Colon (tissue), 2 donors: ENCODE data around the gene NHSL1.
"Not testable (repeated sequence)": the region's sequence is repeated elsewhere in the genome, so short reads cannot be mapped to it uniquely, and the experiment has no call there.

Experiments
- FAIRE-seq: peaks from 2 replicates; lab custom pipeline; 2012; peaks lifted over from hg19 to GRCh38; lab: Jason Lieb, UNC
- donor health status: control.
- donor health status: control.

NHSL1 gene

DNA sequence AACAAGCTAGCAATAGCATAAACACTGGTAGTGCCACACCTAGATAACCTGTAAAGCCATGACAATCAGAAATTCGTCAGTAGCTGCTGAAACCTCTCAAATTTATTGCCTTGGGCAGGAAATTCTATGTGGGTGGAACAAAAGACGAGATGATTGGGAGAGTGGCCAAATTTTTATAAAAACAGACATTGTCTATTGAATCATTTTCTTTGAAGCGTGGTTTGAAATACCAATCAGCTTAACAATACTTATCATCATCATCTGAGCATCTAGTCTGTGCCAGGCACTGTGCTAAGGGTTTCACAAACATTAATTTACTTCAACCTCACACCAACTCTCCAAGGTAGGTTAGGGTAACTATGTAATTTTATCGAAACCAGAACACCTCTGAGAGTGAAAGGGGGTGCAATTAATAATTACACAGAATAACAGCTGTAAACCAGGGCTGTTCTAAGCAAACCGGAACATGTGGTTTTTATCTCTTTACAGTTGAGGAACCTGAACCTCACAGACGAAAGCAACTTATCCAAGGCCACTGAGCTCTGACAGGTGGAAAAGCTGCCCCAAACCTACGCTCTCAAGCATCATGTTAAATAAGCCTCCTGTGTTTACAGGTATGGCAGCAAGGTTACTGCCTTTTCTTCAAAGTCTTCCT is 43.4 kb downstream of the NHSL1 start:
- FAIRE-seq = no peak

DNA sequence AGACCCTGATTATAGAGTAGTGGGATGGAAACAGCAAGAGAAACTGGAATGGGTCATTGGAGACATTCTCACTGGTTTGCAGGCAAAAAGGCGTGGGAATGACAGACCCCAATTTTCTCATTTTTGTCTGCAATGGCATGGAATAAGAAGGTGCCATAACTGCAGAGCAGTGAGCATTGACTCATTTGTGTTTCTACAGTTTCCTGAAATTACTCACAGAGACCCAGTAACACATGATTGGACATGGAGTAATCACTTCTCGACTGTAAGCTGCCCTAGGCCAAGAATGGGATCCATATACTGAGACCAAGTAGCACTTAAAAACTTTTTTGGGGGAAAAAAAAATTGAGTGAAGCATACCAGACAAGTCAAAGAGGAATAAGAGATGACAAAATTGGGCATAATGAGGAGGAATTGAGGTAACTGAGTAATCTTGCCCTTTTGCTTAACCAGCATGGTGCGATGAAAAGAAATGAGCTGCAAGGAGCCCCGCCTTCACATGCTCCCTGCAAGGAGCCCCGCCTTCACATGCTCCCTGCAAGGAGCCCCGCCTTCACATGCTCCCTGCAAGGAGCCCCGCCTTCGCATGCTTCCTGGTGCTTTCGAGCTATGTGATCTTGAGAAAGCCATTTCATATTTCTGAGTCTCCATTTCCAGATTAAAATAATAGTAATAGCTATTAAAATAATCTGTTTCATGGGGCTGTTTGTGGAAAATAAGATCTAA is 44.1 kb downstream of the NHSL1 start:
- FAIRE-seq = peak; percentile 75

DNA sequence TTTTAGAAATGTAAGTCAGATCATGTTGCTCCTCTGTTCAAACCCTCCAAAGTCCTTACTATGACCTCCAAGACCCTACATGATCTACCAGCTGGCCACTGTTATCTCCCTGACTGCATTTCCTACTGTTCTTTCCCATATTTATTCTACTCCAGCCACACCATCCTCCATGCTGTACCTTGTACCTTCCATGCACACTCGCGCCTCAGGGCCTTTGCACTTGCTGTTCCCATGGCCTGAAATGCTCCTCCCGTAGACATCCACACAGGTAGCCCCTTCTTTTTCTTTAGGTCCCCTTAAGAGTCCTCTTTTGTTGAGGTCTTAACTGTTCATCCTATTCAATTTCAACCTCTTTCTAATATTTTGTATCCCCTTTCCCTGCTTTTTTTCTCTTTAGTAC is 48.3 kb downstream of the NHSL1 start:
- no peak for FAIRE-seq

DNA sequence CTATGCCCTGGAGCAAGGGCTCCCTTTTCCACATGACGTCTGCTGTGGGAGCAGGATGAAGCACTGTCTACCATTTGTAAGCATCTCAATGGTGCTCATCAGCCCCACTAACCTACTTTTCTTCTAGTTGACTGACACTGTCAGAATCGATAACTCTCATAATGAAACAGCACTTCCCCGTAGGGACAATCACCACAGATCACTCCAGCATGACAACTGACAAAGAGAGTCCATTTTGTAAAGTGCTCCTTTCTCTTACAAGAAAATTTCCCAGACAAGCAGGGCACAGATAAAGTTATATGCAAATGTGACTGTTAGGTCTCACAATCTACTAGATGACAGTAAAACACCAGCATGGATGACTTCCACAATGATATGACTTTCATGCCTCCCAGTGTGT is 48.8 kb downstream of the NHSL1 start:
- FAIRE-seq = no peak

DNA sequence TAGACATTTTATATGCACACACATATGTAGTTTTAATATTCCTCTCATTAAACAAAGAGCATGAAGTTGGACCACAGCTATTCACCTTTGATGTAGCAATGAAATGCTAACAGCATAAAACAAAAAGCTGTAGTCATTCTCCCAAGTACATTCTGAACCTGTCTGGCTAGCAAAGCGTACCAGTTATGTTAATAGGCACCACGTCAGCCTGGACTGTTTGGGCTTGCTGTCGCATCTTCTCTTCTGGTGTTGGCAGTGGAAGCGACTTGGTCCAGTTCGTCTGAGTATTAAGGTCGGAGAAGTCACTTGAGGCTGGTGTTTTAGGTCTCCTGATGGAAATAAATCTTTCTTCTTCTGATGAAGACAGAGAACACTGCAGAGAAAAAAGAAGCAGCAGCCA is 52.5 kb downstream of the NHSL1 start:
- no peak for FAIRE-seq

- no peak for FAIRE-seq
Measured at GRCh38 chr6:138443979-138444378, 55.3 kb downstream of the NHSL1 start.

- FAIRE-seq = no peak
Measured at GRCh38 chr6:138442663-138443062, 56.6 kb downstream of the NHSL1 start.

- FAIRE-seq = no peak
Measured at GRCh38 chr6:138441965-138442364, 57.3 kb downstream of the NHSL1 start.

DNA sequence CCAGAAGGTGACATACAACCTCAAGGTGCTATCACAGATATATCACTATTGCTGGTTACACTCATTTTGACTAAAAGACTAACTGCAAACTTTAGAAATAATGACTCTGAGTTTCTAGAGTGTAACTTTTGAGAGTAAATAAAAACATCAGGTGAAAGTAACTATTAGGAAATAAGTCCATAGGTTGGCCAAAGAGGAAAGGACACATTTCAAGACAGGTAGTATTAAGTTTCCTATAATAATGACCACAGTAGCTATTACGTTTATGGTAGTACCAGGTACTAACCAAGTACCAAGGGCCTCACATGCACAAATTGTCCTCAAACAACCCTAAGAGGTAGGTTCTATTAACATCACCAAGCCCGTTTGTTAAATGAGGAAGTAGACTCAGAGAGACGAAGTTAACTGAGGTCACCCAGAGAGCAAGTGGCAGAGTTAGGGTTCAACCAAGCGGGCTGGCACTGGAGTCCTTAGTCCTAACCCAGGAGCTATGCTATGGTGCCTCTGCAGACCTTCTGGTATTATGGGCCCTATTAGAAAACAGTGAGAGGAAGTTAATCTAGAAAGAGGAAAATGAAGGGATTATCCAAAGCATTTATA is 58.4 kb downstream of the NHSL1 start:
- FAIRE-seq = no peak

GRCh38 chr6:138440296-138440695 is 59.0 kb downstream of the NHSL1 start:
- FAIRE-seq = no peak

DNA sequence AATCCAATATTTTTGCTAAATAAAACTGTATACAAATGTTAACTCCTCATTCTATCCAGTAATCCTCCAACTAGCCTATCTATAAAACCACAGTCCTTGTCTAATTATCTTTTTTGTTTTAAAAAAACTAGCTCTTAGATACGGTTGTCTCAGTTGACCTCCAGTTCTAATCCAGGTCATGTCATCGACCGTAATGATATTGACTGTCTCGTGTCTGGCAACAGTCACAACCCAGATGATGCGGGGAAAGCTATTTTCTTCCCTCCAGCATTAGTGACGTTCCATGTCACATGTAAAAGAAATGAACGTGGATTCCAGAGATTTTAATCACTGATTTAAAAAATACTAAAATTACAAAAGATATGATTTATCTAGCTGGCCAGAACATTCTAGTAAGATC is 59.7 kb downstream of the NHSL1 start:
- no peak for FAIRE-seq

DNA sequence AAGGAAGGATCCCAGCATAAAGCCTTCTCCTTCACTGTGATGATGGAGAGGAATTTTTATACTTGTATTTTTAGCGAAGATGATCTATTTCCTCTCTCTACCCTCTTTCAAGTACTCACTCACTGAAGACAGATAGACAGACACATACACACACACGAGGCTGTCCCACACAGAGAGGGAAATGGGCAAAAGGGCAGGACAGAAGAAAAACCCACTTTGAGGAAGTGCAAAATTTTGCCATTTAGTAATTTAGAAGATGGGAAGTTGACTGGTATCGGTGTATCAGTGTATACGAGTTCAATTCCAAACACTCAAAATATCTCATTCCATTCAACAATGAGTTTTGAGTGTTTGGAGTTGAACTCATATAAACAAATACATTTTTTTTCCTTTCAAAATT is 64.4 kb downstream of the NHSL1 start:
- FAIRE-seq = no peak

GRCh38 chr6:138434096-138434495 is 65.2 kb downstream of the NHSL1 start:
- no peak for FAIRE-seq

DNA sequence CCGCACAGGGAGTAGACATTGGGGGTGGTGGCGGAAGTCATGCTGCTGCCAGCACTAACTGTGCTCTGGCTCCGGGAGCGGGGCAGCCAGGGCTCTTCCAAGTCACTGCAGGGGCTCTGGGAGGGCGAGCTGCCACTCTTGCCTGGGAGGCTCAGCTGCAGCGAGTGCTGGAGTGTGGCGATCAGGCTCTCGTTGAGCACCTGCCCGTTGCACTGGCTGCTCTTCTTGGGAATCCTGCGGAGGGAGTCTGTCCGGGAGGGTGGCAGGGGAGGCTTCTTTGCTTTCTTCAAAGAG is 67.3 kb downstream of the NHSL1 start:
- FAIRE-seq = no peak

DNA sequence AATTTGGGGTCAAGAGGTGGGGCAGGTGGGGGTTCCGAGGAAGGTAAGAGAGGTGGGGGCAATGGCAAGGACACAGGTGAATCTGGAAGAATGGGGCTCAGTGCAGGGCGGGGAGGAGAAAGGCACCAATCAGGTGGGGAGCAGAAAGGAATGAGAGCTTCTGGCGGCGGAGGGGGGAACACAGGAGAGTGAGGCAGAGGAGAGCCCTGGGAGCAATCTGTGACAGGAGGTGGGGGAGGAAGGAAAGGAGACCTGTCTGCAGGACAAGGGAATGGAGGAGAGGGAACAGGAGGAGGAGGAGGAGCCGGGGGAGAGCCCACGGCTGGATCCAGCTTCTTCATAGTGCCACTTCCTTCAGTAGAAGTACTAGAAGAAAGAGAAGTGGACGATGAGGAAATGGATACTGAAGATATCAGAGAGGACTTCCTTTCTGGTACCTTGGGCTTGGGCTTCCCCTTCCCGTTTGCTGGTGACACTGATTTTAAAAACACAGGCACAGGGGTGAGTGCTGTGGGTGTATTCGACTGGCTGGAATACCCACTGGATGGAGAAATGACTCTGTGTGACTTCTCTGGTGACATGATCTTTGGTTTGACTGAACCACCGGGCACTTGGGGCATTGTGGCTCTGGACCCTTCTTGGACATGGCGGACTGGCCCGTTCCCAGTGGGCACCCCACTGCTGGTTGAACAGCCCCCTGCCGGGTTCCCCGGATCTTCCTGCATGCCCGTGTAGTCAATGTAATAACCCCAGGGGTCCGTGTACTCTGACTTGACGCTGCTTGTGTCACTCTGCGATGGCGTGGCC is 67.8 kb downstream of the NHSL1 start:
- no peak for FAIRE-seq

- FAIRE-seq = no peak
Measured at GRCh38 chr6:138430361-138431145, 68.7 kb downstream of the NHSL1 start.

DNA sequence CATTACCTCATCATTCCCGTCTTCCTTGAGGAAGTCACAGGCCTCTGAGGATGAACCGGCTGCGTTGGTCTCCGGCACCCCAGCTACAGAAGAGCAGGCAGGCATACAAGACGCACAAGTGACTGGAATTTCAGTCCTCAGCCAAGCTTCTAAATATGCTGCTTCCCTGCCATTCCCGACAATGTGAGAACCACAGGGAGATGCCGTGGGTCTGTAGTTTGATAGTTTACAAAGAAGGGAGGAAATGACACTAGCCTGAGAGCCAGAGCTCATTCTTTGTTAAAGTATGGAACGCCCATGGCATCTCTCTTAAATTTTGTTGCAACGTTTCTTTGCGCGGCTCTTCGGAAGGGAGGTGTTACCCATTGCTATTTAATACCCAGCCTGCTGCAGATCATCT is 69.5 kb downstream of the NHSL1 start:
- FAIRE-seq = no peak

- peak; percentile 28 for FAIRE-seq
Measured at GRCh38 chr6:138428944-138429598, 70.2 kb downstream of the NHSL1 start.

DNA sequence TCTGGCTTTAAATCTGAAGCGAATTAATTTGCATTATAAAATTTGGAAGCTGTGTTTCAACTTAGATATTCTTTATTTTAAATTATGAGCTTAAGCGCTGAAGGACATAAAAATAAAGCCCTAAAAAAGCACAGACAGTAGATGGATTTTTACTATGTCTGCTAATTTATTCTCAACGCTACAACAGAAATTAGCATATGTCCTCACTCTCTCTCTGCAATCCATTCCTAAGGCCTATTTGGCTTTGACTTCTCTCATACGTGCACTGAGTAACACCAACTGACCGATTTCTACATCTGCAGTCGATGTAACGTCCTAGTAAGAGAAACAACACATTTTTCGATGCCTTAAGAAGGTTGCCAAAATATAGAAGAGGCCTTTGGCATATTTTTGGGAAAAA is 71.6 kb downstream of the NHSL1 start:
- FAIRE-seq = no peak

DNA sequence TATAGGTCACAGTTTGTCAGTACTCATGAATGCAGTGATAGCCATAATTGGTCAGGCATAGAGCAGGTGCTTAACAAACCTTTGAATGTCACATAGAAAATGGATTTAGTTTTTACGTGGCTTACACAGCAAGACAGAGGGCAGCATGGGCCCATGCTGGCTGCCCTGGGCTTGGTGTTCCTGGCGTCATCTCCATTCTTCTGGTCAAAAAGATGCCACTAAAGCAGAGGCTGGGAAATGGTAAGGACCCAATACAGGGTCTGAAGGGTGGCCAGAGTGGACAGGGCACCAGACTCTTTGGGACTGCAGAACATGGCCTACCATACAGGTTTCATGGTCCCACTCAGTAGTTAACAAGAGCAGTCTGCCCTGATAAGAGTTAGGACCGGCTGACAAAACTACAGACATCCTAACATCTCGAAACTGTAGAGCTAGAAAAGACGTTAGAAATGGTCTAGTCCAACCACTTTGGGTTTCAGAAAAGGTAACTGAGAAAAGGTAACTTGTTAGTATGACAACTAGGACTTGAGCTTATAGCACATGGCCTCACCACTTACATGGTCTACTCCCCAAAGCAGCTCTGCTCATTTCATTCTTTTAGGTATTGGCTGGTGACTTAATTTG is 72.7 kb downstream of the NHSL1 start:
- FAIRE-seq = no peak

GRCh38 chr6:138425256-138425655 is 74.0 kb downstream of the NHSL1 start:
- FAIRE-seq = not testable (repeated sequence)
